Gastrocnemius medialis (tissue), 4 donors: Measurements from ENCODE around the gene PTPRN2.
"Not testable (repeated sequence)": the region's sequence is repeated elsewhere in the genome, so short reads cannot be mapped to it uniquely, and the experiment has no call there.

Experiments
- POLR2A ChIP-seq, 2 donors: fragments of 450-650 bp; IDR thresholded peaks; one replicate each; pipeline ENCODE4 v1.6.1; 2017; ENCODE audit warnings: antibody characterized with exemption in 2 of 2, mild to moderate bottlenecking in 2 of 2, moderate library complexity in 2 of 2
- TF ChIP-seq, protein P1 (sequence below), 5 experiments: fragments of 450-650 bp in 3 of 5; fragments of 200-600 bp in 2 of 5; sonication (generic) in 2 of 5; IDR thresholded peaks in 4 of 5; conservative IDR thresholded peaks in 1 of 5; 1 replicate in 4 of 5; 2 replicates in 1 of 5; pipeline ENCODE4 v1.5.1; 2016 to 2019; ENCODE audit warnings: antibody characterized with exemption in 5 of 5, mild to moderate bottlenecking in 3 of 5, moderate library complexity in 3 of 5

DNA sequence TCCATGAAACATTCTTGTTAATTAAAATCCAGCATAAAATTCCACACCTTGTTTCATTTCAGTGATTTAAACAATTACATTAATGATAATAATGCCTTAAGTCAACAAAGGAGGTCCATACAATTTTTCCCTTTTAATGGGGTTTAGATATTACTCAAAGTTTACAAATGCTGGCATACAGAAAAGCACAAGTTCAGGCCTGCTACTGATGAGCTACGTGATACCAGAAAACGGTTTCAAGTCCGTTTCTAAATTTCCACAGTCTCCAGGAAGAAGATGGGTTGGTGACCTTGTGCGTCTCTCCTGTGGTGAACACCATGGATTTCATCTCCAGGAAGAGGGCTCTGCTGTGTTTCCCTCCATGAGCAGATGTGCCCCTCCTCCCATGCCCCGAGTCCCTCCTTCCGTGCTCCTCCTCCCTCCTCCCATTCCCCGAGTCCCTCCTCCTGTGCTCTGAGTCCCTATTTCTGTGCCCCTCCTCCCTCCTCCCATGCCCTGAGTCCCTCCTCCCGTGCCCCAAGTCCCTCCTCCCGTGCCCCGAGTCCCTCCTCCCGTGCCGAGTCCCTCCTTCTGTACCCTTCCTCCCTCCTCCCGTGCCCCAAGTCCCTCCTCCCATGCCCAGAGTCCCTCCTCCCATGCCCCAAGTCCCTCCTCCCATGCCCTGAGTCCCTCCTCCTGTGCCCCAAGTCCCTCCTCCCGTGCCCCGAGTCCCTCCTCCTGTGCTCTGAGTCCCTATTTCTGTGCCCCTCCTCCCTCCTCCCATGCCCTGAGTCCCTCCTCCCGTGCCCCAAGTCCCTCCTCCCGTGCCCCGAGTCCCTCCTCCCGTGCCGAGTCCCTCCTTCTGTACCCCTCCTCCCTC is 201.9 kb downstream of the PTPRN2 start:
- TF ChIP-seq, protein P1, sequence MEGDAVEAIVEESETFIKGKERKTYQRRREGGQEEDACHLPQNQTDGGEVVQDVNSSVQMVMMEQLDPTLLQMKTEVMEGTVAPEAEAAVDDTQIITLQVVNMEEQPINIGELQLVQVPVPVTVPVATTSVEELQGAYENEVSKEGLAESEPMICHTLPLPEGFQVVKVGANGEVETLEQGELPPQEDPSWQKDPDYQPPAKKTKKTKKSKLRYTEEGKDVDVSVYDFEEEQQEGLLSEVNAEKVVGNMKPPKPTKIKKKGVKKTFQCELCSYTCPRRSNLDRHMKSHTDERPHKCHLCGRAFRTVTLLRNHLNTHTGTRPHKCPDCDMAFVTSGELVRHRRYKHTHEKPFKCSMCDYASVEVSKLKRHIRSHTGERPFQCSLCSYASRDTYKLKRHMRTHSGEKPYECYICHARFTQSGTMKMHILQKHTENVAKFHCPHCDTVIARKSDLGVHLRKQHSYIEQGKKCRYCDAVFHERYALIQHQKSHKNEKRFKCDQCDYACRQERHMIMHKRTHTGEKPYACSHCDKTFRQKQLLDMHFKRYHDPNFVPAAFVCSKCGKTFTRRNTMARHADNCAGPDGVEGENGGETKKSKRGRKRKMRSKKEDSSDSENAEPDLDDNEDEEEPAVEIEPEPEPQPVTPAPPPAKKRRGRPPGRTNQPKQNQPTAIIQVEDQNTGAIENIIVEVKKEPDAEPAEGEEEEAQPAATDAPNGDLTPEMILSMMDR (IDR thresholded peaks at IDR 0.05 in 4 of 5, conservative IDR thresholded peaks at IDR 0.05 in 1 of 5) = not testable (repeated sequence)
- not testable (repeated sequence) for TF ChIP-seq POLR2A (IDR thresholded peaks at IDR 0.05)
